ENCODE data around the gene CRISPLD2.
"Not testable (repeated sequence)": the region's sequence is repeated elsewhere in the genome, so short reads cannot be mapped to it uniquely, and the experiment has no call there.

The CRISPLD2 gene

GRCh38 chr16:84863481-84863814 is 43.7 kb downstream of the CRISPLD2 start:
- no peak for DNase-seq

GRCh38 chr16:84864326-84864955 is 44.7 kb downstream of the CRISPLD2 start:
- no peak for DNase-seq

GRCh38 chr16:84867696-84868095 is 47.9 kb downstream of the CRISPLD2 start:
- no peak for DNase-seq

- DNase-seq: no peak
Measured at GRCh38 chr16:84868328-84868727, 48.5 kb downstream of the CRISPLD2 start.

- no peak for DNase-seq
Measured at GRCh38 chr16:84868829-84869472, 49.2 kb downstream of the CRISPLD2 start.

- no peak for DNase-seq
Measured at GRCh38 chr16:84869473-84869845, 49.7 kb downstream of the CRISPLD2 start.

GRCh38 chr16:84872971-84873370 is 53.2 kb downstream of the CRISPLD2 start:
- DNase-seq: not testable (repeated sequence)

- no peak for DNase-seq
Measured at GRCh38 chr16:84874004-84874435, 54.2 kb downstream of the CRISPLD2 start.

- DNase-seq: no peak
Measured at GRCh38 chr16:84874553-84874952, 54.8 kb downstream of the CRISPLD2 start.

GRCh38 chr16:84874983-84875382 is 55.2 kb downstream of the CRISPLD2 start:
- no peak for DNase-seq

GRCh38 chr16:84875846-84876245 is 56.1 kb downstream of the CRISPLD2 start:
- no peak for DNase-seq

- no peak for DNase-seq
Measured at GRCh38 chr16:84876873-84877606, 57.3 kb downstream of the CRISPLD2 start.

- DNase-seq: no peak
Measured at GRCh38 chr16:84878770-84879169, 59.0 kb downstream of the CRISPLD2 start.

GRCh38 chr16:84879569-84880487 is 60.0 kb downstream of the CRISPLD2 start:
- no peak for DNase-seq

GRCh38 chr16:84881702-84882521 is 62.1 kb downstream of the CRISPLD2 start:
- no peak for DNase-seq

GRCh38 chr16:84883301-84883700 is 63.5 kb downstream of the CRISPLD2 start:
- no peak for DNase-seq

- DNase-seq: no peak
Measured at GRCh38 chr16:84884246-84884595, 64.4 kb downstream of the CRISPLD2 start.

GRCh38 chr16:84884596-84885341 is 65.0 kb downstream of the CRISPLD2 start:
- no peak for DNase-seq

- no peak for DNase-seq
Measured at GRCh38 chr16:84885342-84885910, 65.6 kb downstream of the CRISPLD2 start.

GRCh38 chr16:84886497-84887090 is 66.8 kb downstream of the CRISPLD2 start:
- no peak for DNase-seq

- no peak for DNase-seq
Measured at GRCh38 chr16:84887207-84887606, 67.4 kb downstream of the CRISPLD2 start.

All from COR-L47 (cell line).